GM19397 (cell line): ENCODE results near the gene VEPH1.

ENCODE experiments used
- ATAC-seq: cut with Tn5 transposase; IDR thresholded peaks from one replicate; pipeline ENCODE4 v1.9.1; 2021; ENCODE audit warnings: mild to moderate bottlenecking, moderate library complexity; ENCODE audit not compliant: unreplicated experiment

VEPH1 gene

GRCh38 chr3:157233923-157234322 is 269.3 kb downstream of the VEPH1 start:
- ATAC-seq, result no peak

- no peak for ATAC-seq
Measured at GRCh38 chr3:157232141-157232540, 271.1 kb downstream of the VEPH1 start.

GRCh38 chr3:157231071-157231470 is 272.1 kb downstream of the VEPH1 start:
- no peak for ATAC-seq

- ATAC-seq, result no peak
Measured at GRCh38 chr3:157226173-157226847, 276.9 kb downstream of the VEPH1 start.

GRCh38 chr3:157225001-157225400 is 278.2 kb downstream of the VEPH1 start:
- ATAC-seq, result no peak

GRCh38 chr3:157220883-157221282 is 282.3 kb downstream of the VEPH1 start:
- no peak for ATAC-seq

GRCh38 chr3:157220211-157220610 is 283.0 kb downstream of the VEPH1 start:
- no peak for ATAC-seq

GRCh38 chr3:157219215-157219614 is 284.0 kb downstream of the VEPH1 start:
- no peak for ATAC-seq
